ENCODE results near the gene CCDC38. TPM values are rescaled to one million over a fixed set of nuclear protein-coding genes. Genes with fewer than 3 reads are reported as not detected.

Gene CCDC38
- total RNA-seq, 4 donors from 2014 or later, result not detected

GRCh38 chr12:95836630-95837239 lies 105.7 kb downstream of the CCDC38 start:
- H3K27me3 ChIP-seq, result no peaks in the 10 kb centered on the region

DNA sequence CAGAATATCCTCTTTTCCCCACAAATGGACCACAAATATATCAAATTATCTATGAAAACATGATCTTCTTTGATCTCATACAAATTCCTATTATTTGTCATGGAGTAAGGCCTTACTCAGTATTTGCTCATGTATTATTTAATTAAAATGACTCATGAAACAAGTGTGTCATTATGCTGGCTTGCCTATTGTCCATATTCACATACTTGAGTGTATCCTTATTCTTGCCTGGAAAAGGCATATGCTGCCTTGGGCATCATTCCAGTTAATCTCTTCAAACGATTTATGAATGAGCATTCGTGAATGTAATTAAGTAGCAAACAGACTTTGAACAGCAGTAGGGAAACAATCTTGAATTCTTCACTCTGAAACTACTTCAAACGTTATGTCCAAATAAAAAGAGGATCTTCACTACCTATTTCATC lies 106.2 kb downstream of the CCDC38 start:
- H3K27ac ChIP-seq, result no peak overlapping the region
- H3K4me3 ChIP-seq, result no peak overlapping the region
- H3K9me3 ChIP-seq, result no peaks in the 10 kb centered on the region
- no peaks in the 10 kb centered on the region for H3K36me3 ChIP-seq
- no peak for ATAC-seq
- H3K4me1 ChIP-seq, result peaks cover 0 to 9% (median 0%) of the 10 kb centered on the region in 3 donors
- WGBS, 2 donors (ENCODE audit: low coverage in 1 of 2), result 5 to 20% methylated on average over 3 of the region's 3 CpGs
- TF ChIP-seq EP300 (IDR thresholded peaks at IDR 0.05), result no peak
- no peak for TF ChIP-seq CTCF (IDR thresholded peaks at IDR 0.05)
- TF ChIP-seq POLR2A (IDR thresholded peaks at IDR 0.05), result no peak
- no peak for TF ChIP-seq POLR2AphosphoS5 (IDR thresholded peaks at IDR 0.05)
- H3K27me3 ChIP-seq, result no peaks in the 10 kb centered on the region

More at GRCh38 chr12:95836630-95837239, 105.7 kb downstream of the CCDC38 start:
- Histone ChIP-seq H3K36me3 (no peaks in the 10 kb centered on the region), H3K27ac (peak overlapping the region in 1 of 4 donors; percentile 2), H3K4me3 (no peak overlapping the region), H3K4me1 (peaks cover 0 to 9% (median 0%) of the 10 kb centered on the region in 3 donors), H3K9me3 (no peaks in the 10 kb centered on the region)
- no peak for TF ChIP-seq CTCF (IDR thresholded peaks at IDR 0.05)
- no peak for TF ChIP-seq POLR2AphosphoS5 (IDR thresholded peaks at IDR 0.05)
- TF ChIP-seq EP300 (IDR thresholded peaks at IDR 0.05), result no peak
- no peak for TF ChIP-seq POLR2A (IDR thresholded peaks at IDR 0.05)
- 0% methylated on average over 1 of the region's 1 CpG for WGBS, 2 donors (ENCODE audit: low coverage in 1 of 2)
- no peak for ATAC-seq

DNA sequence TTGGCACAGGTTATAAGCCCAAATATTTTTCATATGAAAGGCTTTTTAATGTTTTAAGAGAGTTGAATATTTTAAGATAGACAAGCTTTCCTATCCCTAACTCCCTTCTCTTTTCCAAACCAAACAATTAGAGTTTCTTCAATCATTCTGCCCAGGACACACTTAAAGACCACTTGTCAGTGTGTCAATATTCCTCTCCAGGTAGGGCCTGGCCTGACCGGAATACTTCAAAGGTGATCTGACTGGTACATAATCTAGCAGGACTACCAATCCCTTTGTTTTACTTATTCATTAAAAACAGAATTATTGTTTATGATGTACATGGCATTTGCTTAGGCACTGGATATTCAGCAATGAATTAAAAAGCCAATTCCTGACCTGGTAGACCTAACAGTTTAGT lies 107.8 kb downstream of the CCDC38 start:
- no peaks in the 10 kb centered on the region for H3K9me3 ChIP-seq
- peaks cover 0 to 9% (median 0%) of the 10 kb centered on the region in 3 donors for H3K4me1 ChIP-seq
- TF ChIP-seq CTCF (IDR thresholded peaks at IDR 0.05) (no peak), POLR2AphosphoS5 (IDR thresholded peaks at IDR 0.05) (no peak), POLR2A (IDR thresholded peaks at IDR 0.05) (no peak), EP300 (IDR thresholded peaks at IDR 0.05) (no peak)
- ATAC-seq, result no peak
- H3K36me3 ChIP-seq, result no peaks in the 10 kb centered on the region
- H3K27me3 ChIP-seq, result no peaks in the 10 kb centered on the region
- 58% methylated on average over 1 of the region's 1 CpG; no CpG with 5 or more reads in 1 of the 2 donors for WGBS, 2 donors (ENCODE audit: low coverage in 1 of 2)
- no peak overlapping the region for H3K4me3 ChIP-seq
- H3K27ac ChIP-seq, result no peak overlapping the region

- no peaks in the 10 kb centered on the region for H3K4me1 ChIP-seq
- no peaks in the 10 kb centered on the region for H3K27me3 ChIP-seq
- ATAC-seq, result no peak
- no peaks in the 10 kb centered on the region for H3K9me3 ChIP-seq
- no peak overlapping the region for H3K27ac ChIP-seq
- WGBS, 2 donors (ENCODE audit: low coverage in 1 of 2), result 70 to 90% methylated on average over 2 of the region's 2 CpGs
- TF ChIP-seq POLR2AphosphoS5 (IDR thresholded peaks at IDR 0.05) (no peak), EP300 (IDR thresholded peaks at IDR 0.05) (no peak), CTCF (IDR thresholded peaks at IDR 0.05) (no peak), POLR2A (IDR thresholded peaks at IDR 0.05) (no peak)
- no peaks in the 10 kb centered on the region for H3K36me3 ChIP-seq
- no peak overlapping the region for H3K4me3 ChIP-seq
Measured at GRCh38 chr12:95830335-95831089, 111.9 kb downstream of the CCDC38 start.

- TF ChIP-seq POLR2AphosphoS5 (IDR thresholded peaks at IDR 0.05) (no peak), POLR2A (IDR thresholded peaks at IDR 0.05) (no peak), EP300 (IDR thresholded peaks at IDR 0.05) (no peak), CTCF (IDR thresholded peaks at IDR 0.05) (no peak)
- Histone ChIP-seq H3K9me3 (no peaks in the 10 kb centered on the region), H3K27ac (no peak overlapping the region), H3K4me3 (no peak overlapping the region), H3K27me3 (no peaks in the 10 kb centered on the region), H3K4me1 (no peaks in the 10 kb centered on the region), H3K36me3 (no peaks in the 10 kb centered on the region)
- ATAC-seq, result no peak
Measured at GRCh38 chr12:95829395-95829794, 113.0 kb downstream of the CCDC38 start.
